HepG2 (cell line): ENCODE results near the gene LYZ. TPM values are rescaled to one million over a fixed set of nuclear protein-coding genes. Genes with fewer than 3 reads are reported as not detected.
A peak's percentile ranks its signal among the peaks of the same experiment; 100 is the strongest.

ENCODE experiments used
- ATAC-seq: fragments of 200-7000 bp; cut with Tn5 transposase; 3 replicates; pipeline ENCODE4 v1.9.1; 2020; ENCODE audit warnings: mild to moderate bottlenecking, moderate library complexity
- BruUV-seq: library from RNA; stranded (reverse); fragments of 400-500 nt; replicated peaks from 2 replicates; lab custom pipeline; 2021; lab: Mats Ljungman, UMichigan
- CTCF ChIA-PET: fragments of 300-600 bp; formaldehyde crosslinking; extraction: SDS; loops from one replicate; lab custom pipeline; 2021; ENCODE audit warnings: low total read pairs, inconsistent platforms, low intra/inter-chr PET ratio; lab: Yijun Ruan, JAX
- POLR2A ChIA-PET: fragments of 350-600 bp; sonication (Branson Sonifier 250); formaldehyde crosslinking; loops from one replicate; lab custom pipeline; 2020; ENCODE audit warnings: antibody characterized with exemption, inconsistent platforms; lab: Yijun Ruan, JAX
- DNase-seq: peaks from one replicate; pipeline ENCODE4 v3.0.0-alpha.2; 2015; ENCODE audit warnings: low spot score
- FAIRE-seq: peaks from 3 replicates; lab custom pipeline; 2011; peaks lifted over from hg19 to GRCh38; lab: Jason Lieb, UNC
- H2AFZ ChIP-seq: one replicate; pipeline ENCODE4 v1.6.1; 2011; ENCODE audit warnings: low read length, inconsistent platforms
- H3K27ac ChIP-seq: fragments of 300-600 bp; 3 replicates; pipeline ENCODE4 v1.8.0; 2011; ENCODE audit warnings: mixed run types, mild to moderate bottlenecking, mixed read lengths, low read length, inconsistent platforms; ENCODE audit not compliant: insufficient read depth; ENCODE audit errors: extremely low read length
- H3K27me3 ChIP-seq, 2 experiments: fragments of 200-600 bp in 1 of 2; 2 replicates in 1 of 2; 3 replicates in 1 of 2; pipeline versions ENCODE4 v1.6.0 to v1.8.0; 2011; ENCODE audit warnings: low read length in 2 of 2, mild to moderate bottlenecking in 2 of 2, moderate library complexity in 2 of 2, inconsistent platforms in 1 of 2; ENCODE audit not compliant: insufficient read depth in 2 of 2, control insufficient read depth in 1 of 2
- H3K36me3 ChIP-seq, 2 experiments: fragments of 200-600 bp in 1 of 2; replicated peaks in 1 of 2; 2 replicates in 1 of 2; 3 replicates in 1 of 2; pipeline versions ENCODE4 v1.5.1 to v1.8.0; 2011; ENCODE audit warnings: low read length in 2 of 2, inconsistent platforms in 1 of 2; ENCODE audit not compliant: insufficient read depth in 2 of 2, control insufficient read depth in 1 of 2
- H3K4me1 ChIP-seq: 2 replicates; pipeline ENCODE4 v1.5.1; 2012; ENCODE audit warnings: low read length, inconsistent platforms; ENCODE audit not compliant: insufficient read depth
- H3K4me2 ChIP-seq: 2 replicates; pipeline ENCODE4 v1.6.0; 2011; ENCODE audit warnings: low read depth, low read length, inconsistent platforms
- H3K4me3 ChIP-seq, 3 experiments: fragments of 200-600 bp in 1 of 3; sonication (generic), shearing (Covaris generic) in 1 of 3; replicated peaks in 1 of 3; 2 replicates each; pipeline ENCODE4 v1.5.1; 2011 to 2016; ENCODE audit warnings: low read length in 3 of 3, inconsistent platforms in 2 of 3, low read depth in 2 of 3, mild to moderate bottlenecking in 2 of 3, control low read depth in 1 of 3, mixed read lengths in 1 of 3; ENCODE audit not compliant: insufficient read depth in 1 of 3
- H3K79me2 ChIP-seq: one replicate; pipeline ENCODE4 v1.6.1; 2011; ENCODE audit warnings: low read length, inconsistent platforms; ENCODE audit not compliant: insufficient read depth
- H3K9ac ChIP-seq: 2 replicates; pipeline ENCODE4 v1.6.0; 2011; ENCODE audit warnings: mild to moderate bottlenecking, low read depth, low read length, inconsistent platforms; ENCODE audit not compliant: insufficient read depth
- H3K9me3 ChIP-seq: 2 replicates; pipeline ENCODE4 v1.5.1; 2012; ENCODE audit warnings: mild to moderate bottlenecking, low read length
- H4K20me1 ChIP-seq: 2 replicates; pipeline ENCODE4 v1.6.0; 2011; ENCODE audit warnings: inconsistent platforms, mild to moderate bottlenecking, low read length, moderate library complexity; ENCODE audit not compliant: insufficient read depth
- GABPA ChIP-seq, 2 experiments: IDR thresholded peaks; 2 replicates each; pipeline ENCODE4 v1.6.1; 2011 to 2016; ENCODE audit warnings: low read depth in 2 of 2, low read length in 1 of 2, missing biosample characterization in 1 of 2, missing genetic modification characterization in 1 of 2
- KDM4B ChIP-seq: sonication (generic); formaldehyde crosslinking; IDR thresholded peaks from 2 replicates; pipeline ENCODE4 v1.4.0; 2020; ENCODE audit warnings: missing genetic modification reagents
- MAFK ChIP-seq, 2 experiments: IDR thresholded peaks in 1 of 2; conservative IDR thresholded peaks in 1 of 2; 2 replicates each; pipeline ENCODE4 v1.6.1; 2011; ENCODE audit warnings: improper control_type of control experiment in 2 of 2, low read length in 2 of 2
- NKX3-1 ChIP-seq: sonication (generic); formaldehyde crosslinking; IDR thresholded peaks from 2 replicates; pipeline ENCODE4 v1.5.0; 2020; ENCODE audit warnings: missing genetic modification reagents
- NR2F6 ChIP-seq, 2 experiments: IDR thresholded peaks; 2 replicates each; pipeline ENCODE4 v1.6.1; 2016; ENCODE audit warnings: antibody characterized with exemption in 1 of 2, mild to moderate bottlenecking in 1 of 2
- STAG1 ChIP-seq: sonication (generic); formaldehyde crosslinking; IDR thresholded peaks from 2 replicates; pipeline ENCODE4 v1.4.0; 2020; ENCODE audit warnings: missing genetic modification reagents
- UBTF ChIP-seq: sonication (generic); formaldehyde crosslinking; IDR thresholded peaks from 2 replicates; pipeline ENCODE4 v1.4.0; 2020; ENCODE audit warnings: mild to moderate bottlenecking, missing genetic modification reagents
- ZBTB42 ChIP-seq: sonication (generic); formaldehyde crosslinking; IDR thresholded peaks from 2 replicates; pipeline ENCODE4 v1.5.0; 2020; ENCODE audit warnings: mild to moderate bottlenecking, missing genetic modification reagents
- ZFP36 ChIP-seq: fragments of 150-350 bp; IDR thresholded peaks from 2 replicates; pipeline ENCODE4 v1.6.1; 2018; ENCODE audit warnings: borderline replicate concordance, low read length, low read depth; ENCODE audit not compliant: partially characterized antibody
- ZNF10 ChIP-seq: sonication (generic); formaldehyde crosslinking; IDR thresholded peaks from 2 replicates; pipeline ENCODE4 v1.4.0; 2020; ENCODE audit warnings: mild to moderate bottlenecking, low read depth, missing genetic modification reagents, borderline replicate concordance
- ZNF326 ChIP-seq: sonication (generic); formaldehyde crosslinking; IDR thresholded peaks from 2 replicates; pipeline ENCODE4 v1.4.0; 2020; ENCODE audit warnings: missing genetic modification reagents, borderline replicate concordance
- ZNF329 ChIP-seq: sonication (generic); formaldehyde crosslinking; IDR thresholded peaks from 2 replicates; pipeline ENCODE4 v1.9.0; 2021; ENCODE audit warnings: low read depth, mild to moderate bottlenecking, missing genetic modification reagents
- ZNF773 ChIP-seq: sonication (generic); formaldehyde crosslinking; IDR thresholded peaks from 2 replicates; pipeline ENCODE4 v1.4.0; 2020; ENCODE audit warnings: missing genetic modification reagents, borderline replicate concordance
- WGBS: methylation state at CpG from one replicate; pipeline ENCODE4 v1.1.6; 2017; ENCODE audit warnings: low lambda C conversion rate; 5-methylcytosine and 5-hydroxymethylcytosine counted together
- in situ Hi-C: cut with HindIII; loops from 2 replicates; pipeline ENCODE4 v1.10.0; 2017; ENCODE audit warnings: low pct_unique_long_range_greater_than_20kb; ENCODE audit not compliant: extremely low pct_ligation_motif_present
- intact Hi-C: fragments of 100-400 bp; cut with micrococcal nuclease; formaldehyde crosslinking; loops from one replicate; pipeline ENCODE4 v1.10.0; 2022; ENCODE audit not compliant: unreplicated experiment
- polyA plus RNA-seq, 8 experiments: library from polyadenylated mRNA; depleted of rRNA in 3 of 8; stranded (reverse) in 7 of 8; unstranded in 1 of 8; fragments of >200 nt; fragmentation: Illumina TruSeq in 4 of 8; extraction: Trizol in 4 of 8; gene quantifications; 2 replicates each; pipeline versions ENCODE4 v1.2.1 to v1.2.3, GENCODE V29; 2011 to 2016; ENCODE audit warnings: low read depth in 4 of 8, missing spikeins in 1 of 8, mixed read lengths in 1 of 8; ENCODE audit not compliant: insufficient read depth in 1 of 8
- total RNA-seq, 5 experiments: library from RNA; depleted of rRNA; stranded (reverse); fragments of >200 nt; fragmentation: Illumina TruSeq; extraction: Trizol; gene quantifications; 2 replicates each; pipeline ENCODE4 v1.2.3, GENCODE V29; 2016; ENCODE audit warnings: low read depth in 1 of 5
- TF ChIP-seq, protein P1 (sequence below): sonication (generic); formaldehyde crosslinking; IDR thresholded peaks from 2 replicates; pipeline ENCODE4 v1.5.0; 2020; ENCODE audit warnings: mild to moderate bottlenecking, missing genetic modification reagents, moderate library complexity

Gene LYZ
- total and polyA plus RNA-seq, 2 of the 13 experiments (the other 11 are each of a cell fraction or from before 2014, with no cell fraction given), result 1,788 to 2,054 TPM

- H3K36me3 ChIP-seq, result peaks cover 4 to 50% of the 10 kb centered on the region in 2 experiments; a peak in 4 of 5 replicates
- FAIRE-seq (no peak), DNase-seq (no peak), ATAC-seq (no peak)
- no peak overlapping the region for H3K4me3 ChIP-seq
- intact Hi-C loops, result loop anchor here (10.0 kb wide), 1 partner anchor 92 kb away; no protein-coding TSS in a partner anchor
- no peaks in the 10 kb centered on the region for H3K9me3 ChIP-seq
- no peak overlapping the region for H2AFZ ChIP-seq
- H3K4me2 ChIP-seq, result no peak overlapping the region
- H3K27ac ChIP-seq, result no peak overlapping the region
- ChIA-PET CTCF (interaction anchor here (2.4 kb wide), 1 partner anchor 183 kb away, joined by 27 read pairs; no protein-coding TSS in a partner anchor), POLR2A (no interaction called here)
- no peak for TF ChIP-seq ZFP36
- no peak for TF ChIP-seq NKX3-1
- TF ChIP-seq ZNF10 (CRISPR knock-in tag), result no peak
- TF ChIP-seq MAFK (conservative IDR thresholded peaks at IDR 0.05 in 1 of 2, IDR thresholded peaks at IDR 0.05 in 1 of 2; ENCODE audit: low read length in 2 of 2), result no peak
- no peak overlapping the region for H3K9ac ChIP-seq
- in situ Hi-C loops, result loop anchor here (10.0 kb wide), 1 partner anchor 188 kb away; no protein-coding TSS in a partner anchor
- BruUV-seq, result no TSS peak
- peaks cover 4% of the 10 kb centered on the region for H3K79me2 ChIP-seq
- WGBS, result 98% methylated on average over 2 of the region's 2 CpGs
- H3K4me1 ChIP-seq, result no peaks in the 10 kb centered on the region
- no peaks in the 10 kb centered on the region for H4K20me1 ChIP-seq
- no peaks in the 10 kb centered on the region for H3K27me3 ChIP-seq
Observed at GRCh38 chr12:69386921-69387320, 38.7 kb downstream of the LYZ start.

GRCh38 chr12:69388371-69388770 lies 40.2 kb downstream of the LYZ start:
- CTCF ChIA-PET, result interaction anchor here (0.9 to 2.4 kb wide), 2 partner anchors 27 to 182 kb away, joined by 3 to 27 read pairs; no protein-coding TSS in a partner anchor
- Histone ChIP-seq H3K36me3 (peaks cover 4 to 40% of the 10 kb centered on the region in 2 experiments; a peak in 4 of 5 replicates), H3K27ac (no peak overlapping the region), H2AFZ (no peak overlapping the region), H3K4me2 (no peak overlapping the region), H3K9ac (no peak overlapping the region), H3K9me3 (no peaks in the 10 kb centered on the region), H3K27me3 (no peaks in the 10 kb centered on the region), H4K20me1 (no peaks in the 10 kb centered on the region), H3K79me2 (no peaks in the 10 kb centered on the region), H3K4me1 (no peaks in the 10 kb centered on the region), H3K4me3 (no peak overlapping the region)
- in situ Hi-C loops (loop anchor here (10.0 kb wide), 1 partner anchor 186 kb away; no protein-coding TSS in a partner anchor), intact Hi-C loops (loop anchor here (1.0 to 10.0 kb wide), 3 partner anchors 82 to 182 kb away; partner anchors contain the start of gene FRS2)
- BruUV-seq, result no TSS peak
- peak; percentile 43 for DNase-seq
- peak; percentile 48; the same call in 2 of the 3 replicates for ATAC-seq
- 100% methylated on average over 1 of the region's 1 CpG for whole genome bisulfite sequencing
- POLR2A ChIA-PET, result no interaction called here
- no peak for FAIRE-seq
- TF ChIP-seq KDM4B (CRISPR knock-in tag), result no peak
- no peak for TF ChIP-seq ZNF329 (CRISPR knock-in tag)
- TF ChIP-seq UBTF (CRISPR knock-in tag), result no peak
- TF ChIP-seq NR2F6 (IDR thresholded peaks at IDR 0.05), result no peak
- TF ChIP-seq NR2F6 (CRISPR knock-in tag; IDR thresholded peaks at IDR 0.05), result no peak
- no peak for TF ChIP-seq ZNF773 (CRISPR knock-in tag)
- no peak for TF ChIP-seq GABPA (IDR thresholded peaks at IDR 0.05; ENCODE audit: low read depth, low read length)
- TF ChIP-seq GABPA (CRISPR knock-in tag; IDR thresholded peaks at IDR 0.05; ENCODE audit: low read depth), result no peak
- peak; percentile 77 for TF ChIP-seq STAG1
- TF ChIP-seq ZBTB42 (CRISPR knock-in tag), result no peak
- TF ChIP-seq, protein P1, sequence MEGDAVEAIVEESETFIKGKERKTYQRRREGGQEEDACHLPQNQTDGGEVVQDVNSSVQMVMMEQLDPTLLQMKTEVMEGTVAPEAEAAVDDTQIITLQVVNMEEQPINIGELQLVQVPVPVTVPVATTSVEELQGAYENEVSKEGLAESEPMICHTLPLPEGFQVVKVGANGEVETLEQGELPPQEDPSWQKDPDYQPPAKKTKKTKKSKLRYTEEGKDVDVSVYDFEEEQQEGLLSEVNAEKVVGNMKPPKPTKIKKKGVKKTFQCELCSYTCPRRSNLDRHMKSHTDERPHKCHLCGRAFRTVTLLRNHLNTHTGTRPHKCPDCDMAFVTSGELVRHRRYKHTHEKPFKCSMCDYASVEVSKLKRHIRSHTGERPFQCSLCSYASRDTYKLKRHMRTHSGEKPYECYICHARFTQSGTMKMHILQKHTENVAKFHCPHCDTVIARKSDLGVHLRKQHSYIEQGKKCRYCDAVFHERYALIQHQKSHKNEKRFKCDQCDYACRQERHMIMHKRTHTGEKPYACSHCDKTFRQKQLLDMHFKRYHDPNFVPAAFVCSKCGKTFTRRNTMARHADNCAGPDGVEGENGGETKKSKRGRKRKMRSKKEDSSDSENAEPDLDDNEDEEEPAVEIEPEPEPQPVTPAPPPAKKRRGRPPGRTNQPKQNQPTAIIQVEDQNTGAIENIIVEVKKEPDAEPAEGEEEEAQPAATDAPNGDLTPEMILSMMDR, result peak; percentile 58
- no peak for TF ChIP-seq ZNF326 (CRISPR knock-in tag)
